ENCODE results near the gene AGPAT2.

- TF ChIP-seq, protein P1, sequence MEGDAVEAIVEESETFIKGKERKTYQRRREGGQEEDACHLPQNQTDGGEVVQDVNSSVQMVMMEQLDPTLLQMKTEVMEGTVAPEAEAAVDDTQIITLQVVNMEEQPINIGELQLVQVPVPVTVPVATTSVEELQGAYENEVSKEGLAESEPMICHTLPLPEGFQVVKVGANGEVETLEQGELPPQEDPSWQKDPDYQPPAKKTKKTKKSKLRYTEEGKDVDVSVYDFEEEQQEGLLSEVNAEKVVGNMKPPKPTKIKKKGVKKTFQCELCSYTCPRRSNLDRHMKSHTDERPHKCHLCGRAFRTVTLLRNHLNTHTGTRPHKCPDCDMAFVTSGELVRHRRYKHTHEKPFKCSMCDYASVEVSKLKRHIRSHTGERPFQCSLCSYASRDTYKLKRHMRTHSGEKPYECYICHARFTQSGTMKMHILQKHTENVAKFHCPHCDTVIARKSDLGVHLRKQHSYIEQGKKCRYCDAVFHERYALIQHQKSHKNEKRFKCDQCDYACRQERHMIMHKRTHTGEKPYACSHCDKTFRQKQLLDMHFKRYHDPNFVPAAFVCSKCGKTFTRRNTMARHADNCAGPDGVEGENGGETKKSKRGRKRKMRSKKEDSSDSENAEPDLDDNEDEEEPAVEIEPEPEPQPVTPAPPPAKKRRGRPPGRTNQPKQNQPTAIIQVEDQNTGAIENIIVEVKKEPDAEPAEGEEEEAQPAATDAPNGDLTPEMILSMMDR (conservative IDR thresholded peaks at IDR 0.05), result no peak
- no peak for TF ChIP-seq EZH2 (IDR thresholded peaks at IDR 0.05; ENCODE audit: low read depth)
Observed at GRCh38 chr9:136692185-136693134, 5.2 kb upstream of the AGPAT2 start.
